ENCODE data around the gene TMEM108. TPM values are rescaled to one million over a fixed set of nuclear protein-coding genes. Genes with fewer than 3 reads are reported as not detected.
A peak's percentile ranks its signal among the peaks of the same experiment; 100 is the strongest.

TMEM108 gene
- total and polyA plus RNA-seq, 4 donors, result 0.33 to 3.6 (median 1.3) TPM; not detected in 1

DNA sequence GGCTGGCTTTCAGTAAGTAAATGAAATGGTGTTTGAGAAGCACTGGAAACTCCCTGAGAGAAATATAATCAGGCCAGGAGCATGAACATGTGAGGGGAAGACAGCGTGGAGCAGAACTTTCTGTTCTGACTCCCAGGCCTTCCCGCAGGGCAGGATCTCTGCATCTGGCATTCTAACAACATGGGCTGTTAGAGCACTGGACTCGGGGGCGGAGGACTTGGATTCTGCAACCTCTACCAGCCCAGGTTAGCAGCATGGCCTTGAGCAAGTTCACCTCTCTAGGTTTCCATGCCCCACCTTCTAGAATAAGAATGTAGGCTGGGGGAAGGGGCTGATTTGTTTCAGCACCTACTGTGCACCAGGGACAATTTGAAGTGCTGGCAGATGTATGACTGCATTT, 349.1 kb downstream of the TMEM108 start:
- intact Hi-C loops (cut with DNase I), result loop anchor here in 1 of 2 donors (10.0 kb wide), 1 partner anchor 663 kb away; the partner anchor contains the start of gene NPHP3
- no peaks in the 10 kb centered on the region for H3K9me3 ChIP-seq (ENCODE audit: control insufficient read depth, low read length)
- ATAC-seq (ENCODE audit: low FRiP score) (no peak), DNase-seq (no peak)
- H3K27ac ChIP-seq (ENCODE audit: low read depth in 1 of 2, low read length in 2 of 2), result no peak overlapping the region
- H3K27me3 ChIP-seq (ENCODE audit: control insufficient read depth in 1 of 2, insufficient read depth in 2 of 2, low read length in 1 of 2), result no peaks in the 10 kb centered on the region
- 87 to 89% methylated on average over 4 of the region's 4 CpGs for WGBS, 2 donors
- no peaks in the 10 kb centered on the region for H3K4me1 ChIP-seq (ENCODE audit: control insufficient read depth in 1 of 2, insufficient read depth in 2 of 2, low read length in 2 of 2)
- no peak overlapping the region for H3K4me3 ChIP-seq (ENCODE audit: low read length in 2 of 2)
- no peaks in the 10 kb centered on the region for H3K36me3 ChIP-seq (ENCODE audit: control insufficient read depth in 1 of 2, insufficient read depth in 2 of 2, low read length in 1 of 2)

DNA sequence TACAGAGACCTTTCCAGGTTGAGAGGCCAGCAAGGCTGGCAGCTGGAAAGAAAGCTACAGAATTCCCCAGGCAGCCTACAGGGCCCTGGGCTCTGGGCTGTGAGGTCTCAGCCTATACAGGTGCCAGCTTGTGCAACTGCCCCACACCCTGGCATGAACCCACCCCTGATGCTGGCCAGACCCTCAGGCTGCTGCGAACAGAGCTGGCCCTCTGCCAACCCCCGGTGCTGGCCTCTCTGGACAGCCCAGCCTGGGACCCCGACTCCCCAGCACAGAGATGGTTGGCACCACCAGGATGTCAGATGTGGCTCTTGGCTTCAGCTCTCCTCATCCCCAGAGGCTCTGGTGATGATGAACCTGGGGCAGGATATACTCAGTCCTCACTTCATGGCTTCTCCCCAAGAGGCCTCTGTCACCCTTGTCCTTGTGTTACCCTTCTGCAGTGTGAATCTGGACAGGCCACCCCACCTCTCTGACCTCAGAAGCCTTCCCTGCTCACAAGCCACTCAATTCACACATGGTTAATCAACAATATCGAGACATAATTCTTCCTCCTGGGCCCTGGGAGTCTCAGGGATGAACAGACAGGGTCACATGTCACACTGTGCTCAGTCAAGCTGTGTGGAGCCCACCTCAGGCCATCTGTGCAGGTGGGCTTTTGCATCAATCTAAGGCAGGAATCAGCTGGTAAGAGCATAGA, 350.7 kb downstream of the TMEM108 start:
- no peaks in the 10 kb centered on the region for H3K27me3 ChIP-seq (ENCODE audit: control insufficient read depth in 1 of 2, insufficient read depth in 2 of 2, low read length in 1 of 2)
- no peaks in the 10 kb centered on the region for H3K36me3 ChIP-seq (ENCODE audit: control insufficient read depth in 1 of 2, insufficient read depth in 2 of 2, low read length in 1 of 2)
- no peak for ATAC-seq (ENCODE audit: low FRiP score)
- 28 to 41% methylated on average over 4 of the region's 4 CpGs for WGBS, 2 donors
- H3K9me3 ChIP-seq (ENCODE audit: control insufficient read depth, low read length), result no peaks in the 10 kb centered on the region
- no peak for DNase-seq
- no peak overlapping the region for H3K4me3 ChIP-seq (ENCODE audit: low read length in 2 of 2)
- no peaks in the 10 kb centered on the region for H3K4me1 ChIP-seq (ENCODE audit: control insufficient read depth in 1 of 2, insufficient read depth in 2 of 2, low read length in 2 of 2)
- intact Hi-C loops (cut with DNase I), result loop anchor here in 1 of 2 donors (10.0 kb wide), 1 partner anchor 664 kb away; the partner anchor contains the start of gene NPHP3
- no peak overlapping the region for H3K27ac ChIP-seq (ENCODE audit: low read depth in 1 of 2, low read length in 2 of 2)

DNA sequence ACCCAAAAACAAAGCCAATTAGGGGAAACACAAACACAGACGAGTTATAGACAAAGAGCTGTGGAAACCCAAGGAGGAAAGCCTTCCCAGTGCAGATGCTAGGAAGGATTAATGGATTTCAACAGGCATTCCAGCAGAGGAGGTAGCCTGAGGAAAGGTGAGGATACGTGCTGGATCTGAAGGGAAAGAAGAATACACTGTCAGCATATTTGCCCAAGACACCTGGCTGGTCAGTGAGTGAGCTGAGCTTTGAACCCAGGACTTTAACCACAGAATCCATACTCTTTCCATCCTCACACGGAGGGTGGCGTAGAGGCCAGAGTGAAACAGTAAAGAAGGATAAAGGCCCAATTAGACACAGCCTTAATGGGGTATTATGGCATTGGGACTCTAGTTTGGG, 352.5 kb downstream of the TMEM108 start:
- DNase-seq, result no peak
- intact Hi-C loops (cut with DNase I), result no loop called here
- H3K36me3 ChIP-seq (ENCODE audit: control insufficient read depth in 1 of 2, insufficient read depth in 2 of 2, low read length in 1 of 2), result no peaks in the 10 kb centered on the region

DNA sequence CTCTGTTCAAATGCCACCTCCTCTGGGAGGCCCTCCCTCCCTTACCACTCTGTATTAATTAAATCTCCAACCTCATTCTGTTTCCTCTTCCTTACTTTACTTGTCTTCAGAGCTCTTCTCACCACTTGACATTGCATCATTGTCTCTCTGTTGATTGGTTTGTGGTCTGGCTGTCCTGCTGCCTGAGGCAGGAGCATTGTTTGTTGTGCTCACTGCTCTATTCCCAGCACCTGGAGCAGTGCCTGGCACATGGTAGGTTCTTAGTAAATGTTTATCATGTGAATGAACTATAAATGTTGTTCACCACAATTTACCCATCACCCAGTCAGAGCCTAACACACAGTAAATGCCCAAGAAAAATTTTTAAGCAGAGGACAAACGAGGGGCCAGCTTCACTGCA, 355.0 kb downstream of the TMEM108 start:
- intact Hi-C loops (cut with DNase I), result no loop called here
- ATAC-seq (ENCODE audit: low FRiP score) (no peak), DNase-seq (no peak)
- Histone ChIP-seq H3K27me3 (ENCODE audit: control insufficient read depth in 1 of 2, insufficient read depth in 2 of 2, low read length in 1 of 2) (no peaks in the 10 kb centered on the region), H3K4me3 (ENCODE audit: low read length in 2 of 2) (no peak overlapping the region), H3K4me1 (ENCODE audit: control insufficient read depth in 1 of 2, insufficient read depth in 2 of 2, low read length in 2 of 2) (no peaks in the 10 kb centered on the region), H3K9me3 (ENCODE audit: control insufficient read depth, low read length) (no peaks in the 10 kb centered on the region), H3K27ac (ENCODE audit: low read depth in 1 of 2, low read length in 2 of 2) (no peak overlapping the region), H3K36me3 (ENCODE audit: control insufficient read depth in 1 of 2, insufficient read depth in 2 of 2, low read length in 1 of 2) (no peaks in the 10 kb centered on the region)
- 76 to 82% methylated on average over 1 of the region's 1 CpG for WGBS, 2 donors

More for the DNA sequence above, 352.5 kb downstream of the TMEM108 start:
- no peak overlapping the region for H3K27ac ChIP-seq (ENCODE audit: low read depth in 1 of 2, low read length in 2 of 2)
- H3K9me3 ChIP-seq (ENCODE audit: control insufficient read depth, low read length), result no peaks in the 10 kb centered on the region
- ATAC-seq (ENCODE audit: low FRiP score), result no peak
- WGBS, 2 donors, result 95 to 96% methylated on average over 4 of the region's 4 CpGs
- no peaks in the 10 kb centered on the region for H3K27me3 ChIP-seq (ENCODE audit: control insufficient read depth in 1 of 2, insufficient read depth in 2 of 2, low read length in 1 of 2)
- no peak overlapping the region for H3K4me3 ChIP-seq (ENCODE audit: low read length in 2 of 2)
- H3K4me1 ChIP-seq (ENCODE audit: control insufficient read depth in 1 of 2, insufficient read depth in 2 of 2, low read length in 2 of 2), result no peaks in the 10 kb centered on the region

DNA sequence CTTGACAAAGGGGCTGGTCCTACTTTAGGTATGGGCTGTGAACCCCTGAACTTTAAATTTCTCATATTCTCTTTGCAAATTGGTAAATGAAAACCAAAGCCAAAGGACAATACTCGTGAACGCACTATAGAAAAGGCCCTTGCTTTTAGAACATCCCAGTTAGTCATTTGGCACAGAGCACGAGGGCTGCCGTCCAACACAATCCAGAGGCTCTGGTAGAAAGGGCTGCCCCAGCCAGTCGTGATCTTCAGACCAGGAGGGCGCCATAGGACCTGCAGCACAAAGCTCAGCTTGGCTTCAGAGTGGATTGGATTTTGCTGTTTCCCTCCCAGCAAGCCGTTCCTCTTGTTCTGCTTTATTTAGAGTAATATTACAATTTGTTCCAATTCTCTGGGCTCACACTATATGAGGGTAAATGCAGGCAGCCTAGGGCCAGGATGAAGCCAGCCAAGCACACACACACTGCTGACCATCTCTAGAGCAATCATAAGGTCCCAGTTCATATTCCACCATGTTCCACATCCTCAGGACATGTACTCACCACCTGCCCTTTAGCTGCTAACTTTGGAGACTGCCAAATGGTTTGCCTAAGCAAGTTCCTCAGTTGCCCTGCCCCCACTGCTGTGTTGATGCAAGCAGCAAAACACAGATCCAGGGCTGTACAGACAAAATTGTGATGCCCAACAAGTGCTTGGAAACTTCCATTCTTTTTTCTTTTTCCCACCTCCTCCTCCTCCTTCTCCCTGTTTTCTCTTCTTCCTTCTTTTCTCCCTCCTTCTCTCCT, 355.7 kb downstream of the TMEM108 start:
- H3K36me3 ChIP-seq (ENCODE audit: control insufficient read depth in 1 of 2, insufficient read depth in 2 of 2, low read length in 1 of 2), result no peaks in the 10 kb centered on the region
- H3K4me3 ChIP-seq (ENCODE audit: low read length in 2 of 2), result no peak overlapping the region
- no peaks in the 10 kb centered on the region for H3K4me1 ChIP-seq (ENCODE audit: control insufficient read depth in 1 of 2, insufficient read depth in 2 of 2, low read length in 2 of 2)
- DNase-seq (no peak), ATAC-seq (ENCODE audit: low FRiP score) (no peak)
- H3K27me3 ChIP-seq (ENCODE audit: control insufficient read depth in 1 of 2, insufficient read depth in 2 of 2, low read length in 1 of 2), result no peaks in the 10 kb centered on the region
- H3K9me3 ChIP-seq (ENCODE audit: control insufficient read depth, low read length), result no peaks in the 10 kb centered on the region
- no peak overlapping the region for H3K27ac ChIP-seq (ENCODE audit: low read depth in 1 of 2, low read length in 2 of 2)
- WGBS, 2 donors, result 11 to 12% methylated on average over 7 of the region's 7 CpGs
- intact Hi-C loops (cut with DNase I), result no loop called here

DNA sequence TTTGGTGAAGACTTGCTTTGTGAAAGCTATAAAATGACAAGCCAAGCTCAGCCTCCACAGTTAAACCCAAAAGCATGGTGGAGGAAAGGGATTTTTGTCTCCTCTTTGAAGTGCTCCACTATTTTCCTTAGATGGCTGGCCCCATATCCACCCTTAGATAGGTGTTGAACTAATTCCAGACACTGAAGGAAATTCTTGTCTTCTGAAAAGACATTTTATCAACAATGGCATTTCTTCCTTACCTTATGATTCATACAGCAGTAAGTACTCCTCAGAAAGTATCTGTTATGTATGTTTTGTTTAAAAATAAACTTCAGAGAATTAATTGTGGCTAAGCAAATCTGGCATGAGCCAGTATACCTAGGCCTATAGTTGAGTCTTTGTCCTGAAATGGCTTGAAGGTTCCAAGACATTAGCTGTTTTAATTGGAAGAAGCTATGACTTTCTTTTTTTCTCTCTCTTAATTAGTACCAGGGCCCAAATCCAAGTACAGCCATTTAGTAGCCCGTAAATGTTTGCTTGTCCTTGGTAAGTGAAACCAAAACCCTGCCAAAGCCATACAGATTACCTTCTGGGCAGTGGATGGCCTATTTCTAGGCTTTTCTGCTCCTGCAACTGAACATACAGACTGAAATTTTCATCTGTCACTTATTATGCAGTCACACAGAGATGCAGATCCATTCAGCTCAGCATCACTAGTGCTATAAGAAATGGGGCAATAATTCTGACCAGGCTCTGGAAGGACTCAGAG, 356.5 kb downstream of the TMEM108 start:
- H3K27me3 ChIP-seq (ENCODE audit: control insufficient read depth in 1 of 2, insufficient read depth in 2 of 2, low read length in 1 of 2), result no peaks in the 10 kb centered on the region
- H3K4me3 ChIP-seq (ENCODE audit: low read length in 2 of 2), result no peak overlapping the region
- H3K4me1 ChIP-seq (ENCODE audit: control insufficient read depth in 1 of 2, insufficient read depth in 2 of 2, low read length in 2 of 2), result no peaks in the 10 kb centered on the region
- no peak for ATAC-seq (ENCODE audit: low FRiP score)
- no peak overlapping the region for H3K27ac ChIP-seq (ENCODE audit: low read depth in 1 of 2, low read length in 2 of 2)
- whole genome bisulfite sequencing, 2 donors, result 24 to 28% methylated on average over 1 of the region's 1 CpG
- DNase-seq, result no peak
- no peaks in the 10 kb centered on the region for H3K36me3 ChIP-seq (ENCODE audit: control insufficient read depth in 1 of 2, insufficient read depth in 2 of 2, low read length in 1 of 2)
- H3K9me3 ChIP-seq (ENCODE audit: control insufficient read depth, low read length), result no peaks in the 10 kb centered on the region
- intact Hi-C loops (cut with DNase I), result no loop called here

DNA sequence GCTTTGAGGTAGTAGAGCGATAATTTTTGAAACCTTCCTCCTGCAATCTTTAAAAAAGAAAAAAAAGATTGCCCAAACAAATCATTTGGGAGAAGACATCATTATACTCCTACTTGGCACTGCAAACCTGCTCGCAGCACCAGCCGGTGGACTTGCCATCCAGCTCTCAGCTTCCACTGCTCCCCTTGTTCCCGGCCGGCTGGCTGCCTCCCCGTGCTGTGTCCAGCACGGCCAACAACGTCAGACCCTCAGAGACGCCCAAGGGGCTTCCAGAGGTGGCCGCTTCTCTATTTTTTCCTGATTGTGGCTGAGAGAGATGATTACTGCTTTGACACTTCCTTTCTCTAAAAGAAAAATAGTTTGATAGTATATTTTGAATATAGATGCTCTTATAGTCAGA, 358.7 kb downstream of the TMEM108 start:
- ATAC-seq (ENCODE audit: low FRiP score), result no peak
- no peak for DNase-seq
- Histone ChIP-seq H3K4me3 (ENCODE audit: low read length in 2 of 2) (no peak overlapping the region), H3K27me3 (ENCODE audit: control insufficient read depth in 1 of 2, insufficient read depth in 2 of 2, low read length in 1 of 2) (no peaks in the 10 kb centered on the region), H3K36me3 (ENCODE audit: control insufficient read depth in 1 of 2, insufficient read depth in 2 of 2, low read length in 1 of 2) (no peaks in the 10 kb centered on the region), H3K9me3 (ENCODE audit: control insufficient read depth, low read length) (no peaks in the 10 kb centered on the region), H3K4me1 (ENCODE audit: control insufficient read depth in 1 of 2, insufficient read depth in 2 of 2, low read length in 2 of 2) (no peaks in the 10 kb centered on the region), H3K27ac (ENCODE audit: low read depth in 1 of 2, low read length in 2 of 2) (no peak overlapping the region)
- 81 to 89% methylated on average over 10 of the region's 10 CpGs for WGBS, 2 donors
- intact Hi-C loops (cut with DNase I), result no loop called here

DNA sequence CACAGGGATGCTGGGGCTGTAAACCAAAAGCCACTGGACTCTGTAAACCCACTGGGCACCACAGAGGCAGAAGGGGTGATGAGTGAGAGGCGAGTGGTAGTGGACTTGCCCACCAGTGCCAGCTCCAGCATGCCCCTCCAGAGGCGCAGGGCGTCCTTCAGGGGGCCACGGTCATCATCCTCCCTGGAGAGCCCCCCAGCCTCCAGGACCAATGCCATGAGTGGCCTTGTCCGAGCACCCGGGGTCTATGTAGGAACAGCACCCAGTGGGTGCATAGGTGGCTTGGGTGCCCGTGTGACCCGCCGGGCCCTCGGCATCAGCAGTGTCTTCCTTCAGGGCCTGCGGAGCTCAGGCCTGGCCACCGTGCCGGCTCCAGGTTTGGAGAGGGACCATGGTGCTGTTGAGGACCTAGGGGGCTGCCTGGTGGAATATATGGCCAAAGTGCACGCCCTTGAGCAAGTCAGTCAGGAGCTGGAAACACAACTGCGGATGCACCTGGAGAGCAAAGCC, 361.9 kb downstream of the TMEM108 start, which contains the start of gene BFSP2:
Gene BFSP2, plus strand, starts transcription at position 51 of the 510 bp plus-strand sequence. Its CDS starts 28 bp downstream, at position 79.
- DNase-seq (peak in 1 of 2 donors; percentile 57), ATAC-seq (ENCODE audit: low FRiP score) (no peak)
- WGBS, 2 donors, result 96 to 98% methylated on average over 15 of the region's 15 CpGs

More for the DNA sequence above, 361.9 kb downstream of the TMEM108 start, which contains the start of gene BFSP2:
- no peak within 1 kb of the TSS for H3K4me3 ChIP-seq (ENCODE audit: low read length in 2 of 2)
- no peak within 1 kb of the TSS for H3K27ac ChIP-seq (ENCODE audit: low read depth in 1 of 2, low read length in 2 of 2)
- intact Hi-C loops (cut with DNase I), result no loop called here
- H3K27me3 ChIP-seq (ENCODE audit: control insufficient read depth in 1 of 2, insufficient read depth in 2 of 2, low read length in 1 of 2), result no peaks in the 10 kb centered on the region
- H3K4me1 ChIP-seq (ENCODE audit: control insufficient read depth in 1 of 2, insufficient read depth in 2 of 2, low read length in 2 of 2), result no peaks in the 10 kb centered on the region
- no peaks in the 10 kb centered on the region for H3K9me3 ChIP-seq (ENCODE audit: control insufficient read depth, low read length)
- H3K36me3 ChIP-seq (ENCODE audit: control insufficient read depth in 1 of 2, insufficient read depth in 2 of 2, low read length in 1 of 2), result no peaks in the 10 kb centered on the region

All from aorta (tissue), 5 donors.